H9 (cell line): ENCODE data around the gene CHMP3. TPM values are rescaled to one million over a fixed set of nuclear protein-coding genes. Genes with fewer than 3 reads are reported as not detected.

Experiments
- DNase-seq: peaks from one replicate; pipeline ENCODE4 v3.0.0-alpha.2; 2017
- H2AFZ ChIP-seq: one replicate; pipeline ENCODE4 v1.6.1; 2013; ENCODE audit warnings: mild to moderate bottlenecking, low read length, control low read depth, moderate library complexity
- H2AK5ac ChIP-seq: 2 replicates; pipeline ENCODE4 v1.6.1; 2013; ENCODE audit warnings: low read length, control low read depth, mixed read lengths; ENCODE audit not compliant: insufficient read length
- H2BK120ac ChIP-seq: one replicate; pipeline ENCODE4 v1.6.1; 2013; ENCODE audit warnings: low read depth, mild to moderate bottlenecking, low read length, control low read depth, inconsistent platforms; ENCODE audit not compliant: poor library complexity, severe bottlenecking
- H2BK12ac ChIP-seq: 2 replicates; pipeline ENCODE4 v1.6.1; 2013; ENCODE audit warnings: low read length, control low read depth, mixed read lengths, low read depth; ENCODE audit not compliant: insufficient read length
- H2BK15ac ChIP-seq: 2 replicates; pipeline ENCODE4 v1.6.1; 2013; ENCODE audit warnings: low read depth, low read length, control low read depth
- H2BK20ac ChIP-seq: one replicate; pipeline ENCODE4 v1.6.1; 2013; ENCODE audit warnings: low read depth, mild to moderate bottlenecking, low read length, control low read depth, inconsistent platforms; ENCODE audit not compliant: poor library complexity, severe bottlenecking
- H2BK5ac ChIP-seq: 2 replicates; pipeline ENCODE4 v1.6.1; 2013; ENCODE audit warnings: low read length, control low read depth, mixed read lengths; ENCODE audit not compliant: insufficient read length
- H3K14ac ChIP-seq: 2 replicates; pipeline ENCODE4 v1.6.1; 2013; ENCODE audit warnings: low read length, control low read depth; ENCODE audit not compliant: insufficient read depth
- H3K18ac ChIP-seq: 2 replicates; pipeline ENCODE4 v1.6.1; 2013; ENCODE audit warnings: low read depth, mild to moderate bottlenecking, mixed read lengths, low read length, control low read depth; ENCODE audit not compliant: insufficient read length
- H3K23ac ChIP-seq: 2 replicates; pipeline ENCODE4 v1.6.1; 2013; ENCODE audit warnings: low read length, control low read depth, mixed read lengths, low read depth; ENCODE audit not compliant: insufficient read length
- H3K23me2 ChIP-seq: 2 replicates; pipeline ENCODE4 v1.6.1; 2013; ENCODE audit warnings: low read depth, mild to moderate bottlenecking, mixed read lengths, low read length, control low read depth; ENCODE audit not compliant: insufficient read length, poor library complexity, severe bottlenecking
- H3K27ac ChIP-seq: 2 replicates; pipeline ENCODE4 v1.5.1; 2013; ENCODE audit warnings: low read length, control low read depth, mixed read lengths, low read depth; ENCODE audit not compliant: insufficient read length
- H3K27me3 ChIP-seq: 2 replicates; pipeline ENCODE4 v1.6.1; 2013; ENCODE audit warnings: low read length, control low read depth, inconsistent platforms; ENCODE audit not compliant: insufficient read depth
- H3K4ac ChIP-seq: 2 replicates; pipeline ENCODE4 v1.6.1; 2013; ENCODE audit warnings: low read depth, mild to moderate bottlenecking, control low read depth, inconsistent platforms, low read length, moderate library complexity
- H3K4me1 ChIP-seq: 2 replicates; pipeline ENCODE4 v1.6.1; 2013; ENCODE audit warnings: low read length, control low read depth, inconsistent platforms; ENCODE audit not compliant: insufficient read depth
- H3K4me2 ChIP-seq: 2 replicates; pipeline ENCODE4 v1.6.1; 2013; ENCODE audit warnings: low read length, control low read depth, mixed read lengths; ENCODE audit not compliant: insufficient read length, insufficient read depth
- H3K56ac ChIP-seq: 2 replicates; pipeline ENCODE4 v1.6.1; 2013; ENCODE audit warnings: low read depth, mild to moderate bottlenecking, mixed read lengths, low read length, control low read depth; ENCODE audit not compliant: insufficient read length
- H3K79me1 ChIP-seq: 2 replicates; pipeline ENCODE4 v1.6.1; 2013; ENCODE audit warnings: low read depth, mild to moderate bottlenecking, moderate library complexity, low read length, control low read depth, inconsistent platforms; ENCODE audit not compliant: insufficient read depth, poor library complexity, severe bottlenecking
- H3K79me2 ChIP-seq: 2 replicates; pipeline ENCODE4 v1.6.1; 2013; ENCODE audit warnings: low read length, control low read depth, inconsistent platforms; ENCODE audit not compliant: insufficient read depth
- H3K9ac ChIP-seq: 2 replicates; pipeline ENCODE4 v1.6.1; 2013; ENCODE audit warnings: low read length, control low read depth, mixed read lengths; ENCODE audit not compliant: insufficient read length; ENCODE audit errors: extremely low read depth
- H3K9me3 ChIP-seq: one replicate; pipeline ENCODE4 v1.6.1; 2013; ENCODE audit warnings: low read depth, low read length, inconsistent platforms; ENCODE audit not compliant: control insufficient read depth
- H3T11ph ChIP-seq: one replicate; pipeline ENCODE4 v1.6.1; 2013; ENCODE audit warnings: mild to moderate bottlenecking, low read length, control low read depth, inconsistent platforms
- H4K20me1 ChIP-seq: one replicate; pipeline ENCODE4 v1.6.1; 2013; ENCODE audit not compliant: control insufficient read depth, insufficient read length, insufficient read depth
- H4K5ac ChIP-seq: 2 replicates; pipeline ENCODE4 v1.6.1; 2013; ENCODE audit warnings: low read depth, mild to moderate bottlenecking, mixed read lengths, low read length, control low read depth; ENCODE audit not compliant: insufficient read length
- H4K8ac ChIP-seq: replicated peaks from 2 replicates; pipeline ENCODE4 v1.6.1; 2013; ENCODE audit warnings: low read length, control low read depth, mixed read lengths, low read depth; ENCODE audit not compliant: insufficient read length
- H4K91ac ChIP-seq: 2 replicates; pipeline ENCODE4 v1.6.1; 2013; ENCODE audit warnings: low read depth, mild to moderate bottlenecking, moderate library complexity, mixed read lengths, low read length, control low read depth; ENCODE audit not compliant: insufficient read length
- H3K27ac Mint-ChIP-seq, 3 experiments: 2 replicates in 2 of 3; 3 replicates in 1 of 3; pipeline ENCODE4 v1.8.0; 2020 to 2021; ENCODE audit warnings: mixed read lengths in 3 of 3, mild to moderate bottlenecking in 1 of 3, moderate library complexity in 1 of 3
- H3K27me3 Mint-ChIP-seq: 2 replicates; pipeline ENCODE4 v1.8.0; 2021; ENCODE audit warnings: low read depth, mild to moderate bottlenecking, moderate library complexity, mixed read lengths
- H3K36me3 Mint-ChIP-seq, 3 experiments: 2 replicates in 2 of 3; 3 replicates in 1 of 3; pipeline ENCODE4 v1.8.0; 2020 to 2021; ENCODE audit warnings: low read depth in 3 of 3, mixed read lengths in 3 of 3; ENCODE audit not compliant: insufficient read depth in 1 of 3
- H3K4me1 Mint-ChIP-seq, 2 experiments: 2 replicates each; pipeline ENCODE4 v1.8.0; 2020; ENCODE audit warnings: mixed read lengths in 2 of 2
- H3K4me3 Mint-ChIP-seq, 2 experiments: 2 replicates in 1 of 2; 3 replicates in 1 of 2; pipeline ENCODE4 v1.8.0; 2020 to 2021; ENCODE audit warnings: mild to moderate bottlenecking in 2 of 2, mixed read lengths in 2 of 2, moderate library complexity in 1 of 2
- H3K9me3 Mint-ChIP-seq, 2 experiments: 2 replicates in 1 of 2; 3 replicates in 1 of 2; pipeline ENCODE4 v1.8.0; 2020; ENCODE audit warnings: mild to moderate bottlenecking in 2 of 2, mixed read lengths in 2 of 2, moderate library complexity in 1 of 2
- WGBS: extraction: QIAGEN DNeasy Blood & Tissue Kit; methylation state at CpG from one replicate; pipeline ENCODE4 v1.1.7; 2013; ENCODE audit warnings: missing lambda C conversion rate, low lambda C conversion rate, mixed read lengths; ENCODE audit not compliant: insufficient read length; ENCODE audit errors: extremely low coverage; 5-methylcytosine and 5-hydroxymethylcytosine counted together
- total RNA-seq: library from RNA; stranded (reverse); gene quantifications from 2 replicates; pipeline ENCODE4 v1.2.1, GENCODE V29; 2021
- TF ChIP-seq, protein P1 (sequence below): fragments of 200-600 bp; sonication (generic); conservative IDR thresholded peaks from 3 replicates; pipeline ENCODE4 v1.8.0; 2021; ENCODE audit warnings: antibody characterized with exemption, mild to moderate bottlenecking

Gene CHMP3
- total RNA-seq, 1 experiment from 2014 or later: 28.8 TPM

- peaks cover 52 to 92% (median 89%) of the 10 kb centered on the region in 3 experiments for H3K36me3 Mint-ChIP-seq
- no peak overlapping the region for H2AFZ ChIP-seq
Observed at GRCh38 chr2:86491088-86491487, 72.2 kb downstream of the CHMP3 start.

More at GRCh38 chr2:86491088-86491487, 72.2 kb downstream of the CHMP3 start:
- no peak overlapping the region for H3K4ac ChIP-seq
- H3T11ph ChIP-seq: no peak overlapping the region
- Mint-ChIP-seq H3K4me1 (no peaks in the 10 kb centered on the region), H3K9me3 (peaks cover 3 to 11% of the 10 kb centered on the region in 2 experiments; a peak in 2 of 5 replicates), H3K27ac (no peak overlapping the region), H3K4me3 (no peak overlapping the region), H3K27me3 (no peaks in the 10 kb centered on the region)
- H4K91ac ChIP-seq: no peak overlapping the region
- H3K23ac ChIP-seq: no peak overlapping the region
- H4K5ac ChIP-seq: no peak overlapping the region
- H2BK12ac ChIP-seq: no peak overlapping the region
- no peak overlapping the region for H3K18ac ChIP-seq
- H4K20me1 ChIP-seq: no peaks in the 10 kb centered on the region
- no peaks in the 10 kb centered on the region for H3K27me3 ChIP-seq
- H3K4me2 ChIP-seq: no peak overlapping the region
- H3K79me2 ChIP-seq: no peaks in the 10 kb centered on the region
- no peak overlapping the region for H2AK5ac ChIP-seq
- H3K14ac ChIP-seq: no peak overlapping the region
- no peak for DNase-seq
- no peaks in the 10 kb centered on the region for H3K23me2 ChIP-seq
- WGBS: no CpG with 5 or more reads among the region's 4 CpGs
- H2BK120ac ChIP-seq: no peak overlapping the region
- H3K56ac ChIP-seq: no peak overlapping the region
- H2BK5ac ChIP-seq: no peak overlapping the region
- TF ChIP-seq, protein P1, sequence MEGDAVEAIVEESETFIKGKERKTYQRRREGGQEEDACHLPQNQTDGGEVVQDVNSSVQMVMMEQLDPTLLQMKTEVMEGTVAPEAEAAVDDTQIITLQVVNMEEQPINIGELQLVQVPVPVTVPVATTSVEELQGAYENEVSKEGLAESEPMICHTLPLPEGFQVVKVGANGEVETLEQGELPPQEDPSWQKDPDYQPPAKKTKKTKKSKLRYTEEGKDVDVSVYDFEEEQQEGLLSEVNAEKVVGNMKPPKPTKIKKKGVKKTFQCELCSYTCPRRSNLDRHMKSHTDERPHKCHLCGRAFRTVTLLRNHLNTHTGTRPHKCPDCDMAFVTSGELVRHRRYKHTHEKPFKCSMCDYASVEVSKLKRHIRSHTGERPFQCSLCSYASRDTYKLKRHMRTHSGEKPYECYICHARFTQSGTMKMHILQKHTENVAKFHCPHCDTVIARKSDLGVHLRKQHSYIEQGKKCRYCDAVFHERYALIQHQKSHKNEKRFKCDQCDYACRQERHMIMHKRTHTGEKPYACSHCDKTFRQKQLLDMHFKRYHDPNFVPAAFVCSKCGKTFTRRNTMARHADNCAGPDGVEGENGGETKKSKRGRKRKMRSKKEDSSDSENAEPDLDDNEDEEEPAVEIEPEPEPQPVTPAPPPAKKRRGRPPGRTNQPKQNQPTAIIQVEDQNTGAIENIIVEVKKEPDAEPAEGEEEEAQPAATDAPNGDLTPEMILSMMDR: no peak
- no peak overlapping the region for H2BK15ac ChIP-seq
- H2BK20ac ChIP-seq: no peak overlapping the region
- H4K8ac ChIP-seq: no peak overlapping the region
- H3K79me1 ChIP-seq: no peaks in the 10 kb centered on the region
- no peaks in the 10 kb centered on the region for H3K4me1 ChIP-seq
- H3K9ac ChIP-seq: no peak overlapping the region
- no peak overlapping the region for H3K27ac ChIP-seq
- H3K9me3 ChIP-seq: no peaks in the 10 kb centered on the region
